T1000 (cell line): Measurements from ENCODE around the gene DOK1.

Experiments
- DNase-seq: peaks from one replicate; lab custom pipeline; 2025; ENCODE audit warnings: mixed read lengths; lab: John Stamatoyannopoulos, UW

The DOK1 gene

DNA sequence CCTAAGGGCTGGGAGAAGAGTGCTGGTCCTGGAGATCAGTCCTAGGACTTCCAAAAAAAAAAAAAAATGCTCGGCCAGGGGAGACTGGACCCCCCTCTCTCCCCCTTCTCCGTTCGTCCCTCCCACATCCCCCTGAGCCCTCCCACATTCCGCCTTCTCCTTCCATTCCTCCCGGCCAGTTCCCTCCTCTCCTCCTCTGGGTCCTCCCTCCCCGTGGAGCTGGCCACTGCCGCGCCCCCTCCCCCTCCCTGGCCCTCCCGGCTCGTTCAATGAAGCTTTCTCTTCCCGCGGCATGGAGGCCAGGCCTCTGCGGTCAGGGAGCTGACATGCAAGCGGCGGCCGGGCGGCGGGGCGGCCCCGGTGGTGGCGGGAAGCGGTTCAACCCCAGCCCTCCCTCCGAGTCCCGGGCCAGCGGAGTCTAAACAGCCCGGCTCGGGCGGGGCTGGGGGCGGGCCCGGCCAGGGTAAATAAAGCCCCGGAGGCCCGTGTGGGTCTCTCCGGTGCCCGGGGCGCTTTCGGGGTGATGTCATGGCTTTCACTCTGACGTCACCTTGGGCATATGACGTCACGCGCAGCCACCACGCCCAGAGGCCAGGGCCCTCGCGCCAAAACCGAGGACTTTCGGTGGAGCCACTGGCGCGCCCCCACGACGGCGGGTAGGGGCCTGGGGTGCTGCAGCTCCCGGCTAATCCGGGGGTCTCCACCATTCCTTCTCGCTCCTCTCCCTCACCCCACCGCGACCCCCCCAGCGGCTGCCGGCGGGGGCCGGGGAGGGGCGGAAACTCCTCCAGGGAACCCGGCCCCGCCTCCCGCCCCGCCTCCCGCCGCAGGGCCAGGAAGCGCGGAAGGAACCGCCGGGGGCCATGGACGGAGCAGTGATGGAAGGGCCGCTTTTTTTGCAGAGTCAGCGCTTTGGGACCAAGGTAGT lies at the start of gene DOK1, which contains the start of gene LOXL3:
Gene DOK1, plus strand, starts transcription at position 829 of the 928 bp plus-strand sequence. Its CDS starts 35 bp downstream, at position 864.
Gene LOXL3, minus strand, starts transcription at position 51 of the 928 bp plus-strand sequence. CDS start 1,308 bp downstream, outside the sequence.
- peak; percentile 66 for DNase-seq

DNA sequence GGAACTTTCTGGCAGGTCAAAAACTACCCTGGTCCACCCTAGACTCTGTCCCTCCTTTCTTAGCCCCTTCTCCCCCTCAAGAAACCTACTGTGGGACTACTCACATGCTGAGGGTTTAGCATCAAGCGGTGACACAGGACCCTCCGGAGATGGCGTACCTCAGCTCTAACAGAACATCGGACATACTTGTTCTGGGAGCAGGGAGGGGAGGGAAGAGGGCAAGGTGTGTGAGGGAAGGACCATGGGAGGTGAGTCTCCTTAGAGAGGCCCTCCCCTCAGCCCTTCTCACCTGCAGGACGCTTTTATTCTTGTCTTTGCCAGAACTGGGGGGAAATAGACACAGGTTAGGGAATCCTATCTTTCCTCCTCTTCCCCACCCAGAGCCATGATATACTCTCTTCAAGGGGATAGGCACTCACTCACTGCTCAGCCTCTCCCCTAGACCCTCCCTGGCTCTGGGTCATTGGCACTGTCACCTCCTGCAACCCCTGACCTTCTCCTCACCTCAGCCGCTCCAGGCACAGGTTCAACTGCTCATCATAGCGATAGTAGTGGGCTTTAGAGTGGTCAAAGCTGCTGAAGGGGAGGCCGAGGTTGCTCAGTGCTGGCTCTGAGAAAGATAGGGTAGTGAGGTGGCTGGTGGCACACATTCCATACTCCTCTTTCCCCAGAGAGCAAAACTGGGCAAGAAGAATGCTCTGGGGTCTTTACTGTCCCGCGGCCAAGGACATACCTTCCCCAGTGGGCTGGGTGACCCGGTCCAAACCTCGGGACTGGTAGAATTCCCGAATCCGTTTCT lies 48.9 kb upstream of the DOK1 start:
- DNase-seq = no peak

DNA sequence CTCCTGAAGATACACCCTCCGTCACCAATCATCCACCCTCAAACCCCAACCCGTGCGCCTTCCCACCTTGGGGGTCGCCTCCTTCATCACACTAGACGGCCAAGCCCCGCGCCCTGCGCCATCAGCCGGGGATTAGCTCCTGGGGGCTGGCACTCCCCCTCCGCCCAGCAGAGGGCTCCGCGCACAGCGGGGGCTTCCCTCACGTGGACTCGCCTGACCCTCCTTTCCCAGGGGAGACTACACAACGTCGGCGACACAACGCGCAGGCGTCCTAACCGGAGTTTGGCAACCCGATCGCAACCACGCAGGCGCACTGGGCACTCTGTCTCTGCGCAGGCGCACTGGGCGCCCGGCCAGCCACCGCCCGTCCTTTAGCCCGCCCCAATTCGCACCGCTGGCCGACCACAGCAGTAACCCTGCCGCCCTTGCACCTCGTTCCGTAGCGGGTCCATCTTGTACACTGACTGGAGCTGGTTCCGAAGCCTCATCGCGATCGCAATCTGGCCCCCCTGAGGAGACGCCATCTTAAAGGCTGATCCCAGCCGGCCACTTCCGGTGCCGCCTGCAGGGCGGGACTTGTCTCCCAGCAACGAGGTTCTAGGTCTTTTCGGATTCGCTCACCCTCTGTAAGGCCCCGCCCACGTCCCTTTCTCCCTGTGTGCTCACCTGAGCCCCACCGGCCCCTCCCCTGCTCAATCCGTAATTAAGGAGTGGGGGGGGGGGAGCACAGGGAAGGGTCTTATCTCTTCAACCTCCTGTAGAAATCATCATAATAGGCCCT lies 47.2 kb upstream of the DOK1 start, which contains the start of gene PCGF1:
Gene PCGF1, minus strand, starts transcription at position 551 of the 781 bp plus-strand sequence. Its CDS starts 27 bp downstream, at position 524.
- peak; percentile 96 for DNase-seq

DNA sequence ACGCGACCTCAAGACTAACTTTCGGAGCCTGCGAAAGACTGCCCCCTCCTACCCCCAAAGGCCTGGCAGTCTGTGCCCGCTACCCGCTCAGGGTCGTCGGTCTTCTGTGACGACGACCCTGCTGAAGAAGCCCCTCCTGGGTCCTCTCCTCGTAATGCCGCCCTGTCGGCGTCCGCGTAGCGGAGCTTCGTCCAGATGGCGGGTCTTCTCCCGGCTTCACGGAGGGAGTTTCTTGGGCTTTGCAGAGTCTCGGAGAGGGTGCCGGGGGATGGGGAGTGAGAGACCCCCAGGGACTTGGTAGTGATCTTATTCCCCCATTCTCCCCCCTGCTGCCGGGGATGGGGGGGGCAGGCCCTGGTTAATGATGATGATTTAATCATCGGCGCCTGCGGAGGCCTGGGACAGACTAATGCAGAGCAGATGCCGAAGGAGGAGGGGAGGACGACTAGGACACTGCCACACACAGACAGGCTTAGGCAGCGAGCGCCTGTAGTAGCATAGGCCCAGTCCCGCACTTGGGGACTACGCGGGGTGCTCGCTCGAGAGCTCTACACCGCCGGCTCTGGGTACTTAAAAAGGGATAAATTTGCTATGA lies 46.5 kb upstream of the DOK1 start:
- peak; percentile 50 for DNase-seq

DNA sequence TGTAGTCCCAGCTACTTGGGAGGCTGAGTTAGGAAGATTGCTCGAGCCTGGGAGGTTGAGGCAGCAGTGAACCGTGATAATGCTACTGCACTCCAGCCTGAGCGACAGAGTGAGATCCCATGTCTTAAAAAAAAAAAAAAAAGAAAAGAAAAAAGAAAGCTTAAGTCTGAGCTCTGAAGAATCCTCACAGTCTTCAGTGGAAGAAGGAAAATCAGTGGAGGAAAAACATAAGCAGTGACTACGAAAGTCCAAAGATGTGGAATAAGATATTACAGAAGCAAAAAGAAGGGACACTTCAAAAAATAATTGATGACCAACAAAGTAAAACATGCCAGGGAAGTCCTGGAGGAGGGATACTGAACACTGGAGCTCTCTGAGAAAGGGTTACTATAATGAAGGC lies 44.2 kb upstream of the DOK1 start:
- no peak for DNase-seq

DNA sequence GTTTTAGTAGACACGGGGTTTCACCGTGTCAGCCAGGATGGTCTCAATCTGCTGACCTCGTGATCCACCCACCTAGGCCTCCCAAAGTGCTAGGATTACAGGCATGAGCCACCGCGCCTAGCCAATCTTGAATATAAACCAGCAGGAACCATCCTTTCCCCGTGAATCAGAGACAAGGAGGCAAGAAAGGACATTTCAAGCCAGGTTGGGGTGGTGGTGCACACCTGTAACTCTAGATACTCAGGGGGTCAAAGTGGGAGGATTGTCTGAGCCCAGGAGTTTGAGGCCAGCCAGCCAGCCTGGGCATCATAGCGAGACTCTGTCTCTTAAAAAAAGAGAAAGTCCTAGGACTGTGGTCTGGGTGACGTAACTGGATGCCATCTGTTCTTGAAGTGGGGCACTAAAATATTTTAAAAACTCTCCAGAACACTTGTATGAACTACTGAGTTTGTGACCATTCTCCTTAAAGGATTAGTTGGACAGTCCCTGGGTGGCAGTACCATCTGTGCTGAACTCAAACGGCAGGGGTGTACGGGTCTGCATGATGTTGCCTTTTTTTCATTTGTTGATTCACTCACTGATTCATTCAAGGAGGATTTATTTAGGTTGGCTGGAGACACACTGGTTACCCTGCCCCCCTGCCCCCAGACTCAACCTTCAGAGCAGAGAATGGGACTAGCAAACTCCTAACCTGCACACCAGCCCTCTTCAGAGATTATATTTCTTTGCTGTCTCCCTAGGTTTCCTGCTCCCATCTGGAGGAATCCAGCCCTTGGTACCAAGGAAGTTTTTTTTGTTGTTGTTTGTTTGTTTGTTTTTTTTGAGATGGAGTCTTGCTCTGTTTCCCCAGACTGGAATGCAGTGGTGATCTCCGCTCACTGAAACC lies 43.2 kb upstream of the DOK1 start:
- no peak for DNase-seq

DNA sequence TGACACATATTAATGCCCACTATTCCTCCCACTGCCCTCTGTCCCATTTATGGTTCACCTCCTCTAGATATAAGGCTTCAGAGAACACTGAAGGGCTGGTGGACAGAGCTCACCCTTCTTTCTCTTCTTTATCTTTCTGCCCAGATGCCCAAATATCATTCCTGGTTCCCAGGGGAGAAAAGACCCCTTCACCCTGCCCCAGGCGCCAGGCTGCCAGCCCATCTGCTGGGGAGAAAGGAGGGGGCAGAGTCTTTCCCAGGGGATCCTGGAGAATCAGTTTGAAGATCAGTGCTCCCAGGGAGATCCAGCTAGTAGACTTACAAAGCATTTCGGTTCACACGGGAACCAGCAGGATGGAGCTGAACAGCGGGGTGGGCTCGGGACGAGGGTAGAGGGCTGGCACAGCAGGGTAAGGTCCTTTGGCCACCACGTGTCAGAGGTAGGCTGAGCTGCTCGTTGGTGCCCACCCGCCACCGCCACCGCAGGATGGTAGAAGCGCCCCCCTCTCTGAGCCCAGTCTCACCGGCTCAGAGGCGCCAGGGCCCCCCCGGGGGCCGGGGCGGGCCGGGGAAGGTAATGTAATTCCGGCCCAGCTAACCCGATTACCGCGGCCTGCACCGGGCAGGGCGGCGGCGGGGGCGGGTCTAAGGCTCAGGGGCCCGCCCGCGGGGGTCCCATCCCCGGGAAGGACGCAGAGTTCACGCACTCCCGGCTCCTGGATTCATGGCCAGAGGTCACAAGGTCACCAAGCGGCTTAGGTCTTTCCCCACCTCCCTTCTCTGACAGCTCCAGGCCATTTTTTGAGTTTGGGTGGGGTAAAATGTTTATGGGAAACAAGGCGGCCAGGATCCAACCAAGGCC lies 41.5 kb upstream of the DOK1 start:
- DNase-seq = no peak

DNA sequence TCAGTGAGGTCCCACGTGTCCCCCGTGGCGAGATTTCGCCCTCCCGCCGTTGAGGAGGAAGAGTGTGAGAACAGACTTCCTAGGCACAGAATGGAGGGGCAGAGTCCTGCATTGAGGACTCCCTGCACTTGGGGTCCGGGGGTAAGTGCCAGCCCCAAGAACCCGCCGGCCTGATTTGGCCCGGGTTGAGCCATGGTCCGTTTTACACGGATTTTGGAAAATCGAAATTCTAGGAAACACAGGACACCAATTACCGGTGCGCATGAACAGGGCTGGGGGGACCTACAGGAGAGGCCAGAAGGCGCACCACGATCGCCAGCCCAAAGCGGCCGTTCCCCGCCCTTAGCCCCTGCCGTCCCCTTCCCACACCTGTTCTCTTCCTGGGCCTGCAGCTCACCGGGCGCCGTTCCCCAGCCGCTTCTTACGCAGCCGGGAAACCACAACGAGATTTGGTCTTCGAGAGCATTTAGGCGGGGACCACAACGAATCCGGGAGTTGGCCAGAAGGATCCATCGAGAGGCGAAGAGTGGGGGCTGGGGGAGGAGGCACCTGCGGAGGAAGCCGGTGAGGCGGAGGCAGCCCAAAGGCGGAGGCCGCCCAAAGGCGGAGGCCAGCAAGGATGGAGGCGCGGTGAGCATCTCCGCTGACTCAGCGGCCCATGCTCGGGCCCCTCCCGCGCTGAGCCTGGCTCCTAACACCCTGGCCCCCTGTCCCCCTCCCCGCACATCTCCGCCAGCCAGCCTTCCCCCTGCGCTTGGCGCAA lies 40.7 kb upstream of the DOK1 start:
- no peak for DNase-seq

DNA sequence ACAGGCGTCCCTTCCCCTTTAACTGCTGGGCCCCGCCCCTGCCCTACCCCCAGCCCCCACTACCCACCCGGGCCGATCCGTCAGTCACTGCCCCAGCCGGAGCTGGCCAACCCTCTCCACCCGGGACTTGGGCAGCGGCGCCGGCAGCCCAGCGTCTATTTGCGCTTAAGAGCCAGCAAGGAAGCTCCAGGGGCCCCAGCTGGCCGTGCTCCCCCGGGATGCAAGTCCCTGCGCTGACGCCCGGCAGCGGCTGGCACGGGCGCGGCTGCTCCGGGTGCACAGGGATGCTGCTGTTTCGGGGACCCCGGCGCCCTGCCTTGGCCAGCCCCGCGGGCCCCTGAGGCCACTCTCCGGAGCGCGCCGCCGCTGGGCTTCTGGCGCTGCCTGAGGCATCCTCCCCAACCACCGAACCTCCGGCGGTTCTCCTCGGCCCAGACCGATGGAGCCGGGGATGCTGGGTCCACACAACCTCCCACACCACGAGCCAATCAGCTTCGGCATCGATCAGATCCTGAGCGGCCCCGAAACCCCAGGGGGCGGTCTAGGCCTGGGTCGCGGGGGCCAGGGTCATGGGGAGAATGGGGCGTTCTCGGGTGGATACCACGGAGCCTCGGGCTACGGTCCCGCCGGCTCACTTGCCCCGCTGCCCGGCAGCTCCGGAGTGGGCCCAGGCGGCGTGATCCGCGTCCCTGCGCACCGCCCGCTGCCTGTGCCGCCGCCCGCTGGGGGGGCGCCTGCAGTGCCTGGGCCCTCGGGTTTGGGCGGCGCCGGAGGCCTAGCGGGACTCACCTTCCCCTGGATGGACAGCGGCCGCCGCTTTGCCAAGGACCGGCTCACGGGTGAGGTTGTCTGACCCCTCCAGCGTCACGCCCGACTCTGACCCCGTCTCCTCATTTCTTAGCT lies 39.9 kb upstream of the DOK1 start, which contains the start of gene TLX2:
Gene TLX2, plus strand, starts transcription at position 83 of the 903 bp plus-strand sequence. Its CDS starts 357 bp downstream, at position 440.
- no peak for DNase-seq

DNA sequence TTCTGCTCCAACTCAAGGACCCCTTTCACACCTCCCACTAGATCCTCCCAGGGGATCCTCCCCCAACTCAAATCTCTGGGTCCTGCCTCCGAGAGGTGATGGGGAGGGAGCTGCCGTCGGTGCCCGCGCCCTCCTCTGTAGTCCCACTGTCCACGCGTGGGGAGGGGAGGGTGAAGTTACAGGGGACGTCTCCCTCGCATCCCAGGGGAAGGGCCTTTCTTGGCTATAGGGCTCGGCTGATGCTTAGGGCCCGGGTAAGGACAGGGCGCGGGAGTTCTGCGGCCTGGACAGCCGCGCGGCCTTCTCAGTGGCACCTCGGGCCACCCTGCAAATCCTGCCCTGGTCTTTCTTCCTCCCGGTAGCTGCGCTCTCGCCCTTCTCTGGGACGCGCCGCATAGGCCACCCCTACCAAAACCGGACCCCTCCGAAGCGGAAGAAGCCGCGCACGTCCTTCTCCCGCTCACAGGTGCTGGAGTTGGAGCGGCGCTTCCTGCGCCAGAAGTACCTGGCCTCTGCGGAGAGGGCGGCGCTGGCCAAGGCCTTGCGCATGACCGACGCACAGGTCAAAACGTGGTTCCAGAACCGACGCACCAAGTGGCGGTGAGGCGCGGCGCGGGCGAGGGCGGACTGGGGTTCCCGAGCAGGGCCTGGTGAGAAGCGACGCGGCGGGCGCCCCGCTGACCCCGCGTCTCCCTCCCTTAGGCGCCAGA lies 39.1 kb upstream of the DOK1 start:
- no peak for DNase-seq

DNA sequence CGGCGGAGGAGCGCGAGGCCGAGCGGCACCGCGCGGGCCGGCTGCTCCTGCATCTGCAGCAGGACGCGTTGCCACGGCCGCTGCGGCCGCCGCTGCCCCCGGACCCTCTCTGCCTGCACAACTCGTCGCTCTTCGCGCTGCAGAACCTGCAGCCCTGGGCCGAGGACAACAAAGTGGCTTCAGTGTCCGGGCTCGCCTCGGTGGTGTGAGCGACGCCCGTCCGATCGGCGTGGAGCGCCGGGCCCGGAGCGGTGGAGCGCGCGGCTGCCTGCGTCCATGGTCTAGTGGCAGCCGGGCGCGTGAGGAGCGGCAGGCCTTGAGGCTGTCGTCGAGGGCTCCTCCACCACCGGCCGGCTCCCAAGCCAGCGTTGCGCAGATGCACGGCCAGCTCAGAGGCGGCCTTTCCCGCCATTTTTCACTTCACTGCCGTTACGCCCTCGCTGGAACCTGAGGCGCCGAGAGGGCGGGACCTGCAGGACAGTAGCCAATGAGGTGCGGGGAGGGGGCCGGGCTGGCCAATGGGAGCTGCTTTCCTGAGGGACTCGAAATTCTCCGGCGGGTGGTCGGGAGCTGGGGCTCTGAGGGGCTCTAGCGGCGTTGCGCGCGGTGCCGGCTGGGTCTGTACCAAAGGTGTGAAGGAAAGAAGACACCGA lies 38.4 kb upstream of the DOK1 start:
- no peak for DNase-seq

DNA sequence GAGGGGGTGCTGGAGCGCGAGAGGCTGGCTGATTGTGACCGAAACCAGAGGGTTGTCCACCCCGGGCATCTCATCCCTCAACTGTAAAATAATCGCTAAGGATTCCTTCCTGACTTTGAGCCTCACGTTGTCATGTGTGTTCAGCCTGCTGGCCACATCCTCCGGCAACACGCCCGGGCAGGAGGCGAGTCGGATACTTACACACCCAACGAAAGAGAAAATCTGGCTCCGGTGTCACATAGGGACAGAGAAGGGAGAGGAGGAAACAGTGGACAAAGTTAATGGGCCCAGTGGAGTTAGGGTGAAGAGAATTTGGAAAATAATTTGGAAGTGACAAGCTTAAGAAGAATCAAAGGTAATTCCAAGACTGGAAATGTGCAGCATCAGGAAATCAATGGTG lies 37.9 kb upstream of the DOK1 start:
- DNase-seq = no peak

DNA sequence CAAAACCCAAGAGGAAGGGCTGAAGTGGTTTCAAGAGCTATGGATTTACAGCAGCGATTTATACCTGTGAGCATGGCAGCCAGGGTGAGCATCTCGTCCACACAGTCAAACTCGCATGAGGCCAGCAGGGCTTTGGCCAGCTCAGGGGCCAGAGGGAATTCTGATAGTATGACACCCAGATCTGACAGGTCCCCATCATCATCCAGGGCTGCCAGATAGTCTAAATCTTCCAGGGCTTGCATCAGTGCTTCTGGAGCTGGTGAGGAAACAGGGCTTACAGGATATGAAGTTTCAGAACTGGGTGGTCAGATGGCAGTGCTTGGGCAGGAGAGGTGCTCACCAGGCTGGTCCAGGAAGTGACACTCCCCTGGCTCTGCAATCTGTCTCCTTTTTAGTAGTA lies 32.0 kb upstream of the DOK1 start:
- no peak for DNase-seq

DNA sequence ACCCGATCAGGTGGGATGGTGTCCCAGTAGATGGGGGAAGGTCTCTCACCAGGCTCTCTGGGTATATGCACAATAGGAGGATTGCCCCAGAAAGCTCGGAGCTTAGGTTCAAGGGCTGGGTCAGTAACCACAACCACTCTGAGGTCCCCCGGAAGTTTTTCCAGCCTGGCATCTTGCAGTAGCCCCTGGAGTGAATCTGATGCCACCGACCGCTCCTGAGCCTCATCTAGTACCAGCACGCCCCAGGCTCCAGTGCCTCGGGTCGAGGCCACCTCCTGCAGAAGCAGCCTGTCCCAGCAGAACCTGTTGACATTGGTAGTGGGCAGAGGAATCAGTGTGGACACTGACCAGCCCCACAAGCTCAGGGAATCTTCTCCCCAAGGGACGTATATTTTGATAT lies 30.5 kb upstream of the DOK1 start:
- no peak for DNase-seq

DNA sequence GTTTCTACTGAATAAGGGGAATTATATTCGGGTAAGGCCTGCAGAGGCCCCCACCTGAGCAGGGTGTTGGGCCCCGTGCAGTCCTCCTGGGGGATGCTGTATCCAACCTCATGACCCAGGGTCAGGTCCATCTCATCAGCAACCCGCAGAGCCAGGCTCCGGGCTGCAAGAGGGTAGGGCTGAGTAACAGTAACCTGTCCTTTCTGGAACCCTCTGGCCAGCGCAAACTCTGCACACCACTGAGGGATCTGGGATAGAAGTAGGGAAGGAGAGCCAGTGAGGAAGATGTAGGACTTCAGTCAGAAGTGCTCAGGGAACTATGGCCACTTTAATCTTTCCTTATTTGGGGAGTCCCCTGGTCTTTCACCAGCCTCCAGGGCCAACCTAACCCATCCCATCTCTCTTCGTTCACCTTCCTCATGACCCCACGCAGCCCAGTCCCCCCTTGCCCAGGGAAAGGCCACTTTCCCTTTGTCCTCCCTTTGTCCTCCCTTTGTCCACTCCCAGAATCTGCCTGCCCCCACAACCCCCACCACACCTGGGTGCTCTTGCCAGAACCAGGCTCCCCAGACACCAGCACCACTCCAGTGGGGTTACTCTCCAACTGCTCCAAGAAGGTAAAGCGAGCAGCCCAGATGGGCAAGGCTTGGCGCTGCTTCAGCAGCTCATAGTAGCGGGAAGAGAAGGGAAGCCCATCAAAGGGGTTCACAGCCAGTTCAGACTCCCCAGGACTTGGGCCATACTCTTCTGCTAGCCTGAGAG lies 29.4 kb upstream of the DOK1 start:
- no peak for DNase-seq
